DMS153 (cell line): ENCODE results near the gene ERFL.
"Not testable (repeated sequence)": the region's sequence is repeated elsewhere in the genome, so short reads cannot be mapped to it uniquely, and the experiment has no call there.

ENCODE experiments used
- DNase-seq: peaks from one replicate; lab custom pipeline; 2025; lab: John Stamatoyannopoulos, UW

Gene ERFL

DNA sequence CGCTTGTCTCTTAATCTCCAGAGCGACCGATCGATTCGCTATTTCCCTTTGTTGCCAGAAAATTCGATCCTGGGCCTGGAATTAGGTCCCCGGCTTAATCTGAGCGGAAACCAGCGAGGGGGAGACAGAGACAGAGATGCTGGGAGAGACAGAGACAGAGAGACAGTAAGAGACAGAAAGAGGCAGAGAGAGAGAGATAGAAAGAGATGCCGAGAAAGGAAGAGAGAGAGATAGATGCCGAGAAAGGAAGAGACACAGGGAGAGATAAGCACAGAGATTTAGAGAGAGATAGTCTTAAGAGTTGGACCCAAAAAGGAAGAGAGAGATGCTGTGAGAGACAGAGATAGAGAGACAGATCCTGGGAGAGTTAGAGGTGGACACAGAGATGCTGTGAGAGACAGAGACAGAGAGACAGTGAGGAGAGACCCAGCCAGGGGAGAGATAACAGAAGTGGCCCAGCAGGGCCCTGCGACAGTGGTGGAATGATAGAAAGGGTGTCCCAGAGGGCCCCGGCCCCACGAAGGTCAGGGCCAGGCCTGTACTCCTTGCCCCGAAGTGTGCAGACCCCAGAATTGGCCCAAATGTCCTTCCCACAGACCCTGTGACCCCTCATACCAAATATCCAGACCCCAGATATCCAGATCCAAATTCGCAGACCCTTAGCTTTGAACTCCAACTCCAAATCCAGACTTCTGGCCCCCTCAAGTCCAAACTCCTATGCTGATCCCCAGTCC is 1.3 kb downstream of the ERFL start:
- DNase-seq = no peak

DNA sequence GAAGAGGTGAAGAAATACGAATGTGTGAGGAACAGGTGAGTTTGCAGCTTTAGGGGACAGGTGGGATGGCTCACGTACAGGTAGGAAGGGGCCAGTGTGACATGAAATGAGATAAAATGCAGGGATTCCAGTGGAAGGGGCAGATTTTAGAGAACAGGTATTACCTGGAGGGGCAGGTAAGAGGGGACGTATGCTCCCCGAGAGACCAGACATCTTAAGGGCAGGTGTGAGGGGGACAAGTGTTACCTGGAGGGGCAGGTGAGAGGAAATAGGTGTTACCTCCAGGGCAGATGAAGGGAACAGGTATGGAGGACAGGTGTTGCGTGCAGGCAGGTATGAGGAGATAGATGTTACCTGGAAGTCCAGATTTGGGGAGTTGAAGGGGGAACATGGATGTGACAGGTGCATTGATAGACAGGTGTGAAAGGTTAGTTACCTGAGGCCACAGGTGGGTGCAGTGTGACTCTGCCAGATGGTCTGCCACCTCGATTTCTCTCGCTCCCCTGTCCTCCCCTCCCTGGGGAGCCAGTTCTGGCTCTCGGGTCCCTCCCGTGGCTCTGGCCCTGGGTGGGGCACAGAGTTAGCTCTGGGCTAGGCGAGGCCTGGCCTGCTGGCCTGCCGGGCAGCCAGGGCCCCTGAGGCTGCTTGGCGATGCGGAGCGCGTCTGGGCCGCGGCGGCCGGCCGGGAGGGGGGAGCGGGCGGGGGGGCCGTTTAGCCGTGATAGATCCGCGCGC is 2.1 kb downstream of the ERFL start:
- no peak for DNase-seq

DNA sequence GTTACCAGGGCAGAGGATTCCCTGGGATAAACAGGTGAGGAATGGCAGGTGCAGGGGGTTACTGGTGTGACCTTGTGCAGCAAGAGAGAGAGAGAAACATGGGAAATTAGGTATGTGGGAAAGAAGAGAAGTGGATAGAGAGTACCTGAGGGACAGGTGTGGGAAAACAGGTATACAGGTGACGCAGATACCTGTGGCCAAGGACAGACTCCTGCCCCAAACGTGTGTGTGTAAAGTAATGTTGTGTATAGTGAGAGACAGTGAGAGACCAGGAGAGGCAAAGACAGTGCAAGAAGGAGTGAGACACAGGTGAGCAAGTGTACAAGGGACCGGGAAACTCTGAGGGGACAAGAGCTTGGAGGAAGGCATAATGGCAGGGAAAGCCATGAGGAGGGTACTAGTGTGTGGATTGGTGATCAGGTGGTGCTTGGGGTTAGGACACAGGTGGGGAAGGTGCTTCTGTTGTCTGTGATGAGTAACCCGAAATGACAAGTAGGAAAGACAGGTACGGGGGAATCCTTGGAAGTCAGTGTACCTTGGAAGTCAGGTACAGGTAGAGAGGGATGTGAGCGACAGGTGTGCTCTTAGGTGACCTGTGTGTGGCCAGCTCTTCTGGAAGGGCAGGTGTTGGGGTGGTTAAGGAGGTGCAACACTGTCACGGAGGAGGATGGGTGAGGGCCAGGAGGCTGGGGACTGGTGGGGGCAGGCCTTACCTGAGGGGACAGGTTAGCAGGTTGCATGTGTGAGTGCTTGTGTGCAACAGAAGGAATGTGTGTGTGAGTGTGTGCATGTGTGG is 2.8 kb downstream of the ERFL start:
- DNase-seq = no peak

DNA sequence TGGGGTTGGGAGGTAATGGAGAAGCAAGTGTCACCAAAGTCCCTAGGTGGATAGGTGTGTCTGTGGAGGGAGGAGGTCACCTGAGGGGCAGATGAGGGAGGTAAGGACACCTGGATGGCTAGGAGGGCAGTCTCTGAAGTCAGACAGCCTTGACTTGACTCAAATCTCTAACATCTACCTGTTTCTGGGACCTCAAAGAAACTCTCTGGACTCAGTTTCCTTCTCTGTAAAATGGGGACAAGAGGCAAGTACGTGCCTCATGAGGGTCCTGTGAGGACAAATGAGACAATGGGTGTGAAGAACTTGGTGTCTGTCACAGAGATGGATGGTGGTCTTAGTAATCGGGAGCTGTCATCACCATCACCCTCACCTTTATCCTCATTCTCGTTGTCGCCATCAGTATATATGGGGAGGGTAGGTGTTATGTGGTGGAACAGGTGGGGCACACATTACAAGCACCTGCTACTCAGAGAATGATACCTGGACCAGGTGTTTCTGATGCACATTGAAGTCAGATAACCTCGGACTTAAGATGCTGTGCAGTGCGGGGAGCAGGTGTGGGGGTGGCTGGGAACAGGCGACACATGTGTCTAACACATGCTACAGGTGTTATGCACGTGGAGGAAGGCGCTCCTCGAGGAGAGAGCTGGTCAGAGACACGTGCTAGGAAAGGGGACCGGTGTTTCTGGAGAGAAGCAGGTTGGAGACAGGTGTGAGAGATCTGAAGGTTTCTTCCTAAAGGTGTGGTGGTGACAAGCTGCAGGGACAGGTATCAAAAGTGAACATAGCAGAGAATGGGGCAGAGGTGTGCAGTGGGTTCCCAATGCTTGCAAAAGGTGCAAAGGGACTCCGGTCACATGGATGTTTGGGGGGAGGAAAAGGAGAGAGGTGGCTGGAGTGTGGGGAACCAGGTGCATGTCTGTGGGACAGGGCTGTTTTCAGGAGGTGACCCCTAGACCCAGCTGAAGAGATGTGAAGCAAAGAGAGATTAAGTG is 3.8 kb downstream of the ERFL start:
- DNase-seq = no peak

DNA sequence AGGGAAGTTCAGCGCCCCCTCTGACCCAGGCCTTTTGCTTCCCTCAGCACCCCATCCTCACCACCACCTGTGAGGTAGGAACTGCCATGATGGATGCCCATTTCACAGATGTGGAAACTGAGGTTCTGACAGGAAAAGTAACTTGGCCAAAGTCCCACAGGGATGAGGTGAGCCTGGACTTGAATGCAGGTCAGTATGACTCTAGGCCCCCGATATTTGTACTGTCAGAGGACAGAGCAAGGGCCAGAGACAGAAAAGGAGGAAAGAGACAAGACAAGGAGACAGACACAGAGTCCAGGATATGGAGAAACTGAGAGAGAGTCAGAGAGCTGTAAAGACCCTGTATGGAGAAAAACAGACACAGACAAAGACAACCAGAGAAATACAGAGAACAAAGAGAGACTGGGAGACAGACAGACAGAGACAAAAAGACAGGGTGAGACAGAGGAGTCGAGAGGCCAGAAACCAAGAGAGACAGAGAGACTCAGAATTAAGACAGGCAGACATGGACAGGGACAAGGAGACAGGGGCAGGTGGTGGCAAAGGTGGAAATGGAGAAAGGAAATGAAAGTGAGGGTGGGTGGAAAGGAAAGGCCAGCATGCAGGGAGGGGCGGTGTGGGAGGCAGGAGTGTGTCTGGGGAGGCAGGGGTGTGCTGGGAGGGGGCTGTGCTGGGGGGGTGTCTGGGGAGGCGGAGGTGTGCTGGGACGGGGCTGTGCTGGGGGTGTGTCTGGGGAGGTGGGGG is 5.0 kb downstream of the ERFL start:
- DNase-seq = no peak

DNA sequence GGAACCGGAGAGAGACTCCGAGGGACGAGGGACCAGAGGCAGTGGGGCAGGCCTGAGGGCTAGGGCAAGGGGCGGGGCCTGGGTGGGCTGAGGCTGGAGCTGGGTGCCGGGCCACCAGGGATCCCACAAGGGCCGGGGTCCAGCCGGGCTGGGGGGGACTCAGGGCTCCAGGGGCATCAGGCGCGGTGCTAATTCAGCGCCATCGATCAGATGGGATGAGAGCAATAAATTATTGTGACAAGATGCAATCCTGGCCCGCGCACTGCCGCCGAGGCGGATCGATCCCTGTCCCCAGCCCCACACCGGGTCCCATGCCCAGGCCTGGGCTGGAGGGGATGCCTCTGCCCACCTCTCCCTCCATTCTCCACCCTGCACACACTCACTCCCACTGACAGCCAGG is 5.7 kb downstream of the ERFL start:
- no peak for DNase-seq

DNA sequence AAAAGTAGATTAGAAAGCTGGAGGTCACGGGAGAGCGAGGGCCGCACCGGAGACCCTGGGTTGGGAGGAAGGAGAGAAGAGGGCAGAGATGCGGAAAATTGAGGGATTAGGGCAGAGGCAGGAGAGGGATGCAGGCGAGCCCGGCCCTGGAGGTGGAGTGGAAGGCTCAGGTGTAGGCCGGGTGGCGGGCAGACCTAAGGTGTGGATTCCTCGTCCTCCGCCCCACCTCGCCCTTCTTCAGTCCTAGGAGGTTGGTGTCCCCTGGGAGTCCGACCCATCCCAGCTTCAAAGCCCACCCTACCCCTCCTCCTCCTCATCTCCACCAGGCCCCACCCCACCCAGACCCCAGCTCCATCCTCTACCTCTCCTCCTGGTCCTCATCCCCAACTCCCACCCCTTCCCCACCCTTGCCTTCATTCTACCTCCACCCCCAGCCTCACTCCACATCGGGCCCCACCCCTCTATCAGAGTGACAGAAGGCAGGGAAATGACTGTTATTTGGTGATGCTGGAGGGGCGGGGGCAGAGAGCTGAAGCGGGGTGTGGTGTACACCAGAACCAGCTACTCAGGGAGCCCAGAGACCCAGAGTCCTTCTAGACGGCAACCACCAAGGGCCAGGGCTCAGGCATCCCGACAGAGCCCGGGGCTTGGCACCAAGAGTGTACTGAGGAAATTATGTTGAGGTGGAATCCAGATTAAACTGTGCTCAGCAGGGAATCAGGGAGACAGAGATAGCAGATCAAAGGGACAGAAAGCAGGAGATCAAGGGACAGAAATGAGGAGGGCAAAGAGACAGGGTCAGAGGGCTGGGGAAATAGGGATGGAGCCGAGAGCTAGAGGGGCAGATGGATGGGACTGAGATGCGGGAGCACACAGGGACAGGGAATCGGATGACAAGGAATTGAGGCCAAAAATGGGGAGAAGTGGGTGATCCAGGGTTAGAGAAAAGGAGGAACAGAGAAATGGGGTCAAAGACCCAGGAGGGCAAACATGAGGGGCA is 6.4 kb downstream of the ERFL start:
- no peak for DNase-seq

DNA sequence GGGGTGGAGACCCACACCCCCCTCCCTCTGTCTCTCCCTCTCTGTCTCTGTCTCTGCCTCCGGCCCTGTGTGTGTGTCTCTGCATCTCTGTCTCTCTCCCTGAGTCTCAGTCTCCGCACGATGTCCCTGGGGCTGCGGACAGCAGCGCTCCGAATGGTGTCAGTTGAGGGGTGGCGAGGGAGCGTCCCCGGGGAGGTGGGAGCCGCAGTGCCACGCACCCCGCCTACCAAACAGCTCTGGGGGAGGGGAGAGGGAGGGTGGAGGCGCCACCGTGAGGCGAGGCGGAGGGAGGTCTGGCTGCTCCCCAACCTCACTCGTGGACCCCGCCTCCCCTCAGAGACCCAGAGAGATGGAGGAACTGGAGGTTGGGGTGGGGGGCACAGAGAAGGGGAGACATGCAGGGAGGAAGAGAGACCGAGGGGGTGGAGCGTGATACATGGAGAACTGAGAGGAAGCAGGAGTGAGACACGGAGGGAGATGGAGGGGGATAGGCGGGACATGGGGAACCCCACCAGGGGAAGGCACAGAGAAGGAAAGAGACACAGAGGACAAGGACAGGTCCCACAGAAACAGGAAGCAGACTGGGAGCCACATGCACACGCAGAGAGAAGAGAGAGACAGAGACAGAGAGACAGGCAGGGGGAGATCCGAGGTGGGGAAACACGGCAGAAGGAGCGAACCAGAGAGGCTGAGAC is 7.2 kb downstream of the ERFL start:
- no peak for DNase-seq

DNA sequence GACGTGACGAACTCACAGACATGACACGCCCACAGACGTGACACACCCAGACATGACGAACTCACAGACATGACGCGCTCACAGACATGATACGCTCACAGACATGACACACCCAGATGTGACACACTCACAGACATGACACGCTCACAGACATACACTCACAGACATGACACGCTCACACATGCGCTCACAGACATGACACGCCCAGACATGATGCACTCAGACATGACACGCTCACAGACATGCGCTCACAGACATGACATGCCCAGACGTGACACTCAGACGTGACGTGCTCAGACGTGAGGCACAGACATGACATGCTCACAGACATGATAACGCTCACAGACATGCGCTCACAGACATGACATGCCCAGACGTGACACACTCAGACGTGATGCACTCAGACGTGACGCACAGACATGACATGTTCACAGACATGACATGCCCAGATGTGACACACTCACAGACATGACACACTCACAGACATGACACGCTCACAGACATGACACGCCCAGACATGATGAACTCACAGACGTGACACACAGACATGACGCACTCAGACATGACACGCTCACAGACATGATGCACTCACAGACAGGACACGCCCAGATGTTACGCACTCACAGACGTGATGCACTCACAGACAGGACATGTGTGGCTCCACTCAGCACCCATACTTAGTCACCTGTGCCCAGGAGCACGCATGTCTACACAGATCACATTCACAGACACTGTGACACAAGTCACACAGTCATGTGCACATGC is 8.1 kb downstream of the ERFL start:
- no peak for DNase-seq

DNA sequence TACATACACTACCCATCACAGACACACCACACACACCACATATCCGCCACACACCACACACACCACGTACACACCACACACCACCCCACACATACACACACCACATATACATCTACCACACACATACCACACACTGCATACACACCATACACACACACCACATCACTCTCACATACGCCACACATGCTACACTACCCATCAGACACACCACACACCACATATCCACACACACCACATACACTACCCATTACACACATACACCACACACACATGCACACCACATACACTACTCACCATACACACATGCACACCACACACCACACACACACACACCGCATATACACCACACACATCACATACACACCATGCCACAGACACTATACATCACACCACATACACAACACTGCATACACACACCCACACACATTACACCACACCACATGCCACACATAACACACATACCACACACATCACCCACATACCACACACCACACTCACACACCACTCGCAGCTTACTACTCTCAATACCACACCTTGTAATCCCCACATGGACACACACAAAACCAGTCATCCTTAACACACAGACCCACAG is 9.5 kb downstream of the ERFL start:
- DNase-seq = no peak

DNA sequence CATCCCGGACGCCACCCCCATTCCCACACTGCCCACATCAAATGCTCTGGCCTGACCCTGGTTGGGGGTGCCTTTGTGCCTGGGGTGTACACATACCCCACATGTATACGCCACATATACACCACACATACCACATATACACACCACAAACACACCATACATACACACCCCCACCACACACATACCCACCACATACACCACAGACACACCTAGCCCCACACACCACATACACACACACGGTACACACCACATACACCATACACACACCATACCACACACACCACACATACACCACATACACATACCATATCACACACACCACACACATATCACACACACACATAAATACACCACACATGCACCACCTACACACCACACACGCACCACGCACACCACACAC is 10.2 kb downstream of the ERFL start:
- no peak for DNase-seq

DNA sequence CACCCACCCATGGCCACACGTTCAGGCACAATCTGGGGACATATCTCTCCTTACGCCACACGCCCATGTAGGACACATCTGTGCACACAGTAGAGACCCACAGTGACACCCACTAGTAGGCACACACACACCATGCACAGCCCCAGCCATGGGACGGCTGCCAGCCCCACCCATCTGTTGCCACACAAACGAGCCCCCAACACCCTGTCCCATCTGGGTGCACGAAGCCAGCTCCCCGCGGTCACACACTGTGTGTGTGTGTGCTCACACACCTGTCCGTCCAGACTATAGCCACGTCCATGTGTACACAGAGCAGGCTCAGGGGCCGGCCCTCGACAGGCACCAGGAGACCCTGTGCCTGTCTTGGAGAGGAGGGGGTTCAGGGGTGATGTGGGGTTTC is 10.6 kb downstream of the ERFL start:
- no peak for DNase-seq

DNA sequence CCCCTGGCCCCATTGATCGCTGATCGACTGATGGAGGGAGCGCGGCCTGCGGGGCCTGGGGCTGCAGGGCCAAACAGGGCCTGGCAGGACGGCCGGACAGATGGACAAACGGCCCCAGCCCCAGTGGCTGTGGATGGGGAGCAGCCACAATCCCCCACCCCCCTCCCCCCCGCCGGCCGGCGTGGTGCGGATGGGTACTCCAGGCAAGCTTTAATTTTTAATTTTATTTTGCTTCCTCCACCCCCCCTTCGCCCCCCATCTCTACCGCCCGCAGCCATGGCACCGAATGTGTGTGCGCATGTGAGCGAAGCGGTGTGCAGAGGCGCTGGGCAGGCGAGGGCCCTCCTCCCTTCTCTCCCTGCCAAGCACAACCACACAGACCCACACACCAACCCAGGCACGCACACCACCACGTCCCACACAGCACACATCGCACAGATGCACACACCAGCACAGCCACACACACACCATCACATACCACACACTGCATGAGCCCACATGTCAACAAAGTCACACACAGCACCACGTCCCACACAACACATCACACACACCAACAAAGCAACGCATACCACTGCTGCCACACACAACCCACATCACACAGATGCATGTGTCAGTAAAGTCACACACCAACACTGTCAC is 12.4 kb downstream of the ERFL start:
- DNase-seq = no peak

DNA sequence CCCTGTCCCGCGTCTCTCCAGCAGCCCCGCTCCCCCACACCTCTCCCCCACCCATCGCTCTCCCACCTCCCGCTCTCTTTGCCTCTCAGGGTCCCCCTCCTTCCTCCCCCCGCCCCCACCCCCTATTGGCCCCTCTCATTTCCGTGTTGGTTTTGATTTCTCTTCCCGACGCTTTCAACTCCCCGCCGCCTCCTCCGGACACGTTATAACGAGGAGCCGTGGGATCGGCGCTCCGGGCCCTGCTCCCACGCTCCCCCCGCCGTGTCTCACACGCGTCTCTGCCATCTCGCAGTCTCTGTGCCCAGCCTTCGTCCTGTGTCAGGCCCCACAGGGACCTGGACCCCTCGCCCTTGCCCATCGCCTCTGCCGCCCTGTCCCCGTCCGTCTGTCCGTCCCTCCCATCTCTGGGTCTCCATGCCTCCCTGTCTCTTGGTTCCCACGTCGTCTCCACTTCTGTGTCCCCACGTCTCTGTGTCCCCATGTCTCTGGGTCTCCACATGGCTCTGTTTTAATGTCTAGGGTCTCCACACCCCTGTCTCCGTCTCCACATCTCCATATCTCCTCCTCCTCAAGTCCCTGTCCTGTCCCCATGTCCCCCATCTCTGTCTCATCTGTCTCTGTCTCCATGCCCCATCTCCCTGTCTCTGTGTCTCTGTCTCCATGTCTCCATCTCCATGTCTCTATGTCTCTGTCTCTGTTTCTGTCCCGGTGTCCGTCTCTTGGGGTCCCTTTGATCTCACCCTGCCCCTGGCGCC is 13.1 kb downstream of the ERFL start:
- no peak for DNase-seq

DNA sequence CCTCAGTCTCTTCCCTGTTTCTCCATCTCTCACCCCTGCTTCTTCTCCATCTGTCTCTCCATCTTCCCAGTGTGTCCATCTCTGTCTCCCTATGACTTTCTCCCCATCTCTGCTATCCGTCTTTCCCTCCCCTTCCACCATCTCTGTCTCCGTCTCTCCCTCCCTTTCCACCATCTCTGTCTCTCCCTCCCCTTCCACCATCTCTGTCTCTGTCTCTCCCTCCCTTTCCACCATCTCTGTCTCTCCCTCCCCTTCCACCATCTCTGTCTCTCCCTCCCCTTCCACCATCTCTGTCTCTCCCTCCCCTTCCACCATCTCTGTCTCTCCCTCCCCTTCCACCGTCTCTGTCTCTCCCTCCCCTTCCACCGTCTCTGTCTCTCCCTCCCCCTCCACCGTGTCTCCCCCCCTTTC is 13.8 kb downstream of the ERFL start:
- DNase-seq = not testable (repeated sequence)

DNA sequence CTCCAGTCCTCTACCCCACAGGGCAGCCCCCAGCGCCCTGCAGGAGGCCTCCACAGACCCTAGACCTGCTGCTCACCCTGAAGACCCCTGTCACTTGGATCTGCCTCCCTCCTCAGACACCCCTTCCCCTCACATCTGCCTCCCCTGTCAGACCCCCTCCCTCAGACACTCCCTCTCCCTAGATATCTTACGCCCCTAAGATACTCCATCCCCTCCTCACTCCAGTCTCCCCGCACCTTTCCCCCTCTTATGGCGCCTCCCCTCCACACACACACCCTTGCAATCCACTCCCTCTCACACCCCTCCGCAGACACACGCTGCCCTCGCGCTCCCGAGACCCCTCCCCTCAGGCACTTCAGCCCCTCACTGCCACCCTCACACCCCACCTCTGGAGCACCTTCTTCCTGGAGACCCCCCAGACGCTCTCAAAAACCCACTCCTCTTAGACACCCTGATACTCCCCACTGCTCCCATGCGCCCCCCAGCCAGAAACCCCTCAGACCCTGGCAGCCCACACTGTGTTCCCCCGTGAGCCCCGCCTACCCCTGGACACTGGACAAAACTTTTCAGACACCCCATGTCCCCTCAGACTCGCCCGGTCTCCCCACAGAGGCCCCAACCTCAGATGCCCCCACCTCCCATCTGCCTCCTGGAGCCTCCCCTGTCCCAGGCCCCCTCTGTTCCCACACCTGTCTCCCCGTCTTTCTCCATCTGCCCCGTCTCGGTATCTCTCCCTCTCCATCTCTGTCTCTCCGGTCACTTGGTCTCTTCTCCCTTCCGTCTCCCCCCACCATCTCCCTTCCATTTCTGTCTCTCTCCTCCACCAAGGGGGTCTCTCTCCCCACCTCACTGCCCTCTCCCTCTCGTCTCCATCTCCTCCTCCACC is 14.5 kb downstream of the ERFL start:
- no peak for DNase-seq
